Measurements from ENCODE around the gene MAD1L1.

DNA sequence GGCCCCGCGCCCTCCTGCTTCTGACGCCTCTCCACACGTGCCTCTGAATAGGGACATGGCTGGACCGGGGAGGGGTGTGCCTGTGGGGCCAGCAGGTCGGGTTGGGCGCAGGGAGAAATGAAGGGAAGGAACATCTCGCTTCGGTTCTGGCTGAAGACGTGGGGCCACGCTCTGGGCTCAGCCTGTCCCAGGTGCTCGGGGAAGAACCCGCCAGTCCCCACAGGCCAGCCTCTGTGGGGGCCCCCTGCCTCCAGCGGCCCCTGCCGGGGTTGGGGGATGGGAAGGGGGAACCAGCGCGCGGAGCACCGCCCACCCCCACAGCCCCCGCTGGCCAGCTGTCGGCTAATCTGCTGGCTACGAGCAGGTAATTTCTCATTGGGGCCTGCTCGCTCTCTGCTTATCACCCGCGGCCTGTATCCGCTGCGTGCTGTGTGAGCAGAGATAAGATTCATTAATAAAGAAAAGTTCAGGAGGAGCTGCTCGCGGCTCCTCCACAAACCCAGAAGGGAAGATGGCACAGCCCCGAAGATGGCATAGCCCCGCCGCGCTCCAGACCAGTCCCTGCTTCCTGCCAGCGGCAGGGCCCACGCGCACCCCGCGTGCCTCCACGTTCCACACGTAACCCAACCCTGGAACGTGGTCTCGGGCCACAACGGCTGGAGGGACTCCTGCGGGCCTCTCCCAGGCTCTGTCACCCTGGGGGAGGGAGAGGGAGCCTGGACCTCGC, 376.4 kb downstream of the MAD1L1 start:
- TF ChIP-seq, protein P1, sequence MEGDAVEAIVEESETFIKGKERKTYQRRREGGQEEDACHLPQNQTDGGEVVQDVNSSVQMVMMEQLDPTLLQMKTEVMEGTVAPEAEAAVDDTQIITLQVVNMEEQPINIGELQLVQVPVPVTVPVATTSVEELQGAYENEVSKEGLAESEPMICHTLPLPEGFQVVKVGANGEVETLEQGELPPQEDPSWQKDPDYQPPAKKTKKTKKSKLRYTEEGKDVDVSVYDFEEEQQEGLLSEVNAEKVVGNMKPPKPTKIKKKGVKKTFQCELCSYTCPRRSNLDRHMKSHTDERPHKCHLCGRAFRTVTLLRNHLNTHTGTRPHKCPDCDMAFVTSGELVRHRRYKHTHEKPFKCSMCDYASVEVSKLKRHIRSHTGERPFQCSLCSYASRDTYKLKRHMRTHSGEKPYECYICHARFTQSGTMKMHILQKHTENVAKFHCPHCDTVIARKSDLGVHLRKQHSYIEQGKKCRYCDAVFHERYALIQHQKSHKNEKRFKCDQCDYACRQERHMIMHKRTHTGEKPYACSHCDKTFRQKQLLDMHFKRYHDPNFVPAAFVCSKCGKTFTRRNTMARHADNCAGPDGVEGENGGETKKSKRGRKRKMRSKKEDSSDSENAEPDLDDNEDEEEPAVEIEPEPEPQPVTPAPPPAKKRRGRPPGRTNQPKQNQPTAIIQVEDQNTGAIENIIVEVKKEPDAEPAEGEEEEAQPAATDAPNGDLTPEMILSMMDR (IDR thresholded peaks at IDR 0.05; ENCODE audit: extremely low read depth in 1 of 2, insufficient read depth in 1 of 2, low read depth in 1 of 2, low read length in 2 of 2): no peak
- TF ChIP-seq MYC (IDR thresholded peaks at IDR 0.05; ENCODE audit: low read depth, low read length) (no peak), EZH2 (IDR thresholded peaks at IDR 0.05; ENCODE audit: borderline replicate concordance, low read depth, low read length, severe bottlenecking) (no peak), FOS (IDR thresholded peaks at IDR 0.05; ENCODE audit: borderline replicate concordance, insufficient read depth, low read length) (no peak), JUN (IDR thresholded peaks at IDR 0.05; ENCODE audit: borderline replicate concordance, insufficient read depth, insufficient read length, low read depth) (no peak)
